Neural cell (in vitro differentiated cells): ENCODE results near the gene METTL24. TPM values are rescaled to one million over a fixed set of nuclear protein-coding genes. Genes with fewer than 3 reads are reported as not detected.

Experiments used
- polyA plus RNA-seq: library from polyadenylated mRNA; depleted of rRNA; stranded (reverse); fragments of >200 nt; gene quantifications from 2 replicates; pipeline ENCODE4 v1.2.3, GENCODE V29; 2014

The METTL24 gene
- polyA plus RNA-seq, 1 donor from 2014 or later, result not detected

Other genes with a start within 250 kb of the METTL24 start
- 76.3 and 89.7 TPM in 2 replicates for gene WASF1, start 178.7 kb downstream of the METTL24 start, polyA plus RNA-seq
- 22.3 and 22.9 TPM in 2 replicates for gene CDC40, start 177.9 kb downstream of the METTL24 start, polyA plus RNA-seq
- not detected in 2 replicates for gene DDO, start 57.2 kb upstream of the METTL24 start, polyA plus RNA-seq
- not detected in 2 replicates for gene SLC22A16, start 118.3 kb upstream of the METTL24 start, polyA plus RNA-seq